ENCODE data around the gene C4orf50.

Gene C4orf50

GRCh38 chr4:5992828-5993321, 25.4 kb downstream of the C4orf50 start:
- DNase-seq (ENCODE audit: low read depth), result no peak

DNA sequence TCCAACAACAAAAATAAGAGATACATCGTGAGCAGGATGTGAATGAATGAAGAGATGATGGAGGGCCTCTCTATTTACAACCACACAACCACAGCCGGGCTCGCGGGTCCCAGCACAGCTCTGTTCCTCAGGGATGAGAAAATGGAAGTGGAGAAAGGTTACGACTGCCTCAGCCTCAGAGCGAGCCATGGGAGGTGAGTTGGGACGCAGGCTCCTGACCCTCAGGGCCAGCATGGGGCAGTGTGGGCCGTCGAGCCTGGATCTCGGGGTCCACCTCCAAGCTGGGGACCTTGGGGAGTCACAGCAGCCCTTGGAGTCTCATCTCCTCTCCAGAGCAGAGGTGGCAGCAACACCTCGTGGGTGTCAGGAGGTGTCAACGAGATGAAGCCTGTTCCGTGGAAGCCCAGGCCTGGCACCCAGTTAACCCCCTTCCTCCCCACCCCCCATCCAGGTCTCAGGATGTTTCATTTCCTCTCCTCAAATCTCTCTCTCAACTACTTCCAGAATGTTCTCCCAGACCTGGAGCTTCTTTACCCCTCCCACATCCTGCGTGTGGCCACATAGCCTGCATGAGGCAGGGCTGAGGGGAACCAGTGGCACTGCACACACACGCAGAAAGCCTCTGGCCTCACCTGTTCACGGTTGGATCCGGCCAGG, 25.9 kb downstream of the C4orf50 start:
- DNase-seq (ENCODE audit: low read depth), result no peak

GRCh38 chr4:5991405-5991804, 26.8 kb downstream of the C4orf50 start:
- DNase-seq (ENCODE audit: low read depth), result no peak

GRCh38 chr4:5990446-5991160, 27.6 kb downstream of the C4orf50 start:
- no peak for DNase-seq (ENCODE audit: low read depth)

DNA sequence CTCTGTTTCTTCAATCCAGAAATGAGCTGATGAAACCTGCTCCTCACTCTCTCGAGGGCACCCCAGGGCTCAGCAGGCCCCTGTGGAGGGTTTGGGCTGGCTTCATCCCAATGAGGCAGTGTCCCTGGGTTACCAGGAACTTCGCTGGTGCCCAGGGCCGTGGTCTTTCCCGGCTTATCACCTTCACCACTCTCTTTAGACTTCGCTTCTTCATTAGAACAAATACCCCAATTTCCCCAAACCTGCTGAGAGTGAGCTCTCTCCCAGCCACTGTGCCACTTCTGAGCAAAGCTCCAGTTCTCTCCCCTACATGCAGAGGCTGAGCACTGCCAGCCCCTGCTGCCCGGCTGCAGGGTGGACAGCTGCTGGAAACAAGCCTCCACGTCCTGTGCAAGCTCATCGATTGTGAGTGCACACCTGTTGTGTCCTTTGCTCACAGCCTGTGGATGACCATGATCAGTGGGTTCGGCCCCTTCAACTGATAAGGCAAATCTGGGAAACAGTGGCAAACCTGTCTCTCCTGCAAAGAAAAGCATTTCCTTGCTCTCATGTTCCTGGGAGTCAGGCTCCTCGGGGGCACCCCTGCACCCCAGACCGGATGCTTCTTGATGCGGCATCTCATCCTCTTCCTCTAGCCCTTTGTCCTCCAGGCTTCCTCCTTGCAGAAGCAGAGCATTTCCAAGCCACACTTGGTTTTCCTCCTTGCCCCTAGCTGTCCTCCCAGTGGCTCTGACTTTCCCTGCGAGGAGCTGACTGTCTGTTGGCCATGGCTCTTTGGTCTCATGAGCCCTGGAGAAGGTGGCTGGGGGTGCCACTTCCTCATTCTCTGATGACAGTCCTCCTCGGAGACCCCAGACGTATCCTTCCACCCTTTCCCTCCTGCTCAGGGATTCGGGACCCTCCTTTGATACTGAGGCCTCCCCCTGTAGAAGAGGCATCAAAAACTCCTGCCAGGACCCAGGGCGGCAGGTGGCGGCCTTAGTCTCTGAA, 28.7 kb downstream of the C4orf50 start:
- DNase-seq (ENCODE audit: low read depth), result no peak

GRCh38 chr4:5988086-5988845, 30.0 kb downstream of the C4orf50 start:
- DNase-seq (ENCODE audit: low read depth), result no peak

DNA sequence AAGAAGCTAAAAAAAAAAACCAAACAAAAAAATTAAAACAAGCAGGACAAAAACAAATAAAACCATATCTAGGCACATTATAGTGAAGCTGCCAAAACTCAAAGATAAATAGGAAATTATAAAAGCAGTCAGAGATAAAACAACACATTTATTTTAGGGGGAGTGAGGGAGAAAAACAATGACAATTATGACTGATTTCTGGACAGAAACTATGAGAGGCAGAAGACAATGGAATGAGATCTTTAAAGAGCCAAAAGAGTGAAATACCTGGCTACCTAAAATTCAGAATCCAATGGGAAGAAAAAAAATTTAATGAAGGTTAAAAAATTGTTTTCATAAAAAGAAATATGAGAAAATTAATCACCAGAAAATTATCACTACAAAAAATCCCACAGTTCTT, 33.4 kb downstream of the C4orf50 start:
- no peak for DNase-seq (ENCODE audit: low read depth)

- no peak for DNase-seq (ENCODE audit: low read depth)
Observed at GRCh38 chr4:5982156-5982973, 35.9 kb downstream of the C4orf50 start.

GRCh38 chr4:5980436-5981155, 37.6 kb downstream of the C4orf50 start:
- no peak for DNase-seq (ENCODE audit: low read depth)

DNA sequence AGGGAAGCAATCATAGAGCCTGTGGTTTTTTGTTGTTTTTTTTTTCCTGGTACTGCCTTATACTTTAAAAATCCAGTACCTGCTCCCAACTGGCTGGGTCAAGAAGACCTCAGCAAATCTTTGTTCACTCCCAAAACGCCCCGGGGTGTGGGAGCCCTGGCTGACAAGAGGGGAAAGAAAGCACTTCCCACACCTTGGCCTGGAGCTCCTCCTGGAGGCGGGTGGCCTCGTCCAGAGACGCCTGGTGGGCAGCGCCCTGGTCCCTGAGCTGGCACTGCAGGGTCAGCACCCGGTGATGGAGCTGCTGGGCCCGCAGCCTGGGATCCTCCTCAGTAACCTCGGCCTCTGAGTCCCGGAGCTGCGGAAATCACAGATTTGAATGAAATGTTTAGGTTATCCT, 38.2 kb downstream of the C4orf50 start:
- no peak for DNase-seq (ENCODE audit: low read depth)

GRCh38 chr4:5976921-5977320, 41.3 kb downstream of the C4orf50 start:
- no peak for DNase-seq (ENCODE audit: low read depth)

- DNase-seq (ENCODE audit: low read depth), result no peak
Observed at GRCh38 chr4:5976431-5976830, 41.8 kb downstream of the C4orf50 start.

DNA sequence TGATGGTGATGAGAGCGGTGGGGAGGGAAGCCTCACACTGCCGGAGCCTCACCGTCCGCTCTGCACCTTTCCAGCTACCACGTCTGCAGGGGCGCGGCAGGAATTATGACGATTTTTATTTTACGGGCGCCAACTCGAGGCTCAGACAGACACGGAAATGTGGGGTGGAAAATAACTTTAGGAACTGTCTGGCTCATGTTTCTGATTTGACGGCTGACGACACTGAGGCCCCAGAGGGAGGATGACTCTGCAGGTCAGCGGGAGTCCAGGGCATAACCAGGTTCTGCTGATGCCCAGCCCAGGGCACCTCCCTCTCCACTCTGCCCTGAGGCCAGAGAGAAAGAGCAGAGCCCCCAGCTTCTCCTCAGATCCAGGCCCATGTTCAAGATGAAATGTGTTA, 43.9 kb downstream of the C4orf50 start:
- no peak for DNase-seq (ENCODE audit: low read depth)

- DNase-seq (ENCODE audit: low read depth), result no peak
Observed at GRCh38 chr4:5973486-5974220, 44.6 kb downstream of the C4orf50 start.

DNA sequence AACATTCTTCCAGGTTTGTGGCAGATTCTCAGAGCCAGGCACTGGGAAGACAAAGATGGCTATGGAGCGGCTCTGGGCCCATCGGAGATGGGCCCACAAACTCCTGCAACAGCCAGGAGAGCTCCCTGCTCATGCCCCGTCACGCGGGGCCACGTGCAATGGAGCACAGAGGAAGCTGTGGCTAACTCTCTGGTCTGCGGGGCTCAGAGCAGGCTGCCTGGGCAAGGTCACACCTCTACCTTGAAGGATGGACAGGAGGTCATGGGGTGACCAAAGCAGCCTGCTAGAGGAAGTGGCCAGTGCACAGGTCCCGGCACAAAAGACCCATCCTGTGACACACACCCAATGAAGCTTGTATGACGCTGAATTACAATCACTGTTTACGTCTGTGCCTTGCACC, 45.2 kb downstream of the C4orf50 start:
- no peak for DNase-seq (ENCODE audit: low read depth)

- no peak for DNase-seq (ENCODE audit: low read depth)
Observed at GRCh38 chr4:5972571-5972970, 45.7 kb downstream of the C4orf50 start.

GRCh38 chr4:5971078-5971450, 47.2 kb downstream of the C4orf50 start:
- DNase-seq (ENCODE audit: low read depth), result no peak

DNA sequence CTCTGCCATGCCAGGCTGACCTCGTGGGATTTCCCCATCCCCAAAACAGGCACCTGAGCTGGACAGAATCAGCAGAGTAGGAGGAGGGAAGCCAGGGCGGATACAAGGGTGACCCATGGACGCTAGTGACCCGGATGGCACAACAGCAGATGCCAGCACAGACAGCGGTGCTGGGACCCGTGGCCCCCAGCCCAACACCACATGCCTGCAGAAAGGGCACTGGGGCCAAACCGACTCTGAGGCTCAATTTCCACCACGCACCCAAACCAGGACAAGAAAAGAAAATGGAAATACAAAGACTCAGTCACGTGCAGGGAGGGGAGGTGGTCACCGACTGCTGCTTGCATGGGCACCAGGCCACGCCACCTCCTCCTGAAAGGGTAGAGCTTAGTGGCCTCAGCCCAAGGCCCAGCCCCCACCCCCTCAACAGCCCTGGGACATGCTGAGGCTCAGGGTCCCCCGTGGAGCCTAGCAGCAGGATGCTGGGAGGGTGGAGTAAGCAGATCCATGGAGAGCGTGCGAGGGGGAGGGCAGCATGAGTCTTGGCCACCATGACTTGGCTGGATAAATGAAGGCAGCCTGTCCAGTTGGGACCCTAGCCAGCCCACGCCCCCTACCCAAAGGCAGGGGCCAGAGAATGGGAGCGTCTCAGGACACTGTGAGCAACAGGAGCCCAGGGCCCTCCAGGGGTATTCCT, 47.7 kb downstream of the C4orf50 start:
- no peak for DNase-seq (ENCODE audit: low read depth)

GRCh38 chr4:5969777-5970176, 48.5 kb downstream of the C4orf50 start:
- no peak for DNase-seq (ENCODE audit: low read depth)
